AG04449 (cell line): ENCODE measurements around the gene ATR.
"Not testable (repeated sequence)": the region's sequence is repeated elsewhere in the genome, so short reads cannot be mapped to it uniquely, and the experiment has no call there.

Source experiments
- CTCF ChIA-PET: fragments of 350-600 bp; formaldehyde crosslinking; extraction: SDS; loops from one replicate; lab custom pipeline; 2021; ENCODE audit warnings: antibody characterized with exemption; lab: Yijun Ruan, JAX
- POLR2A ChIA-PET: fragments of 400-600, 350-600 bp; formaldehyde crosslinking; extraction: SDS; loops from one replicate; lab custom pipeline; 2020; ENCODE audit warnings: antibody characterized with exemption, inconsistent platforms; lab: Yijun Ruan, JAX
- DNase-seq: peaks from one replicate; pipeline ENCODE4 v3.0.0-alpha.2; 2010; ENCODE audit warnings: low read depth, low spot score
- H3K4me3 ChIP-seq: 2 replicates; pipeline ENCODE4 v1.5.1; 2011; ENCODE audit warnings: low read depth, mild to moderate bottlenecking, control low read depth, low read length
- CTCF ChIP-seq: IDR thresholded peaks from one replicate; pipeline ENCODE4 v1.5.1; 2011; ENCODE audit warnings: mild to moderate bottlenecking, moderate library complexity, low read length, control low read depth, inconsistent platforms; ENCODE audit not compliant: insufficient read depth; ENCODE audit errors: missing control alignments

ATR gene

GRCh38 chr3:142438096-142438495 lies 140.4 kb downstream of the ATR start:
- CTCF ChIA-PET, H3K4me3 ChIP-seq, DNase-seq, POLR2A ChIA-PET: not testable (repeated sequence)

GRCh38 chr3:142436951-142437585 lies 141.5 kb downstream of the ATR start:
- H3K4me3 ChIP-seq = no peak overlapping the region
- ChIA-PET POLR2A (no interaction called here), CTCF (interaction anchor here (0.9 kb wide), 1 partner anchor 9 kb away, joined by 4 read pairs; no protein-coding TSS in a partner anchor)
- no peak for DNase-seq
- TF ChIP-seq CTCF = no peak

- TF ChIP-seq CTCF = no peak
- ChIA-PET CTCF (no interaction called here), POLR2A (no interaction called here)
- no peak for DNase-seq
- no peak overlapping the region for H3K4me3 ChIP-seq
Measured at GRCh38 chr3:142434503-142434902, 144.0 kb downstream of the ATR start.

- no peak for TF ChIP-seq CTCF
- no peak overlapping the region for H3K4me3 ChIP-seq
- CTCF ChIA-PET = no interaction called here
- DNase-seq = no peak
- POLR2A ChIA-PET = no interaction called here
Measured at GRCh38 chr3:142433110-142433509, 145.4 kb downstream of the ATR start.

- H3K4me3 ChIP-seq = no peak overlapping the region
- no peak for TF ChIP-seq CTCF
- DNase-seq = no peak
- ChIA-PET CTCF (no interaction called here), POLR2A (no interaction called here)
Measured at GRCh38 chr3:142429582-142429981, 149.0 kb downstream of the ATR start.

GRCh38 chr3:142424754-142425153 lies 153.8 kb downstream of the ATR start:
- CTCF ChIA-PET = no interaction called here
- no peak for TF ChIP-seq CTCF
- DNase-seq = no peak
- no peak overlapping the region for H3K4me3 ChIP-seq
- POLR2A ChIA-PET = no interaction called here
